ENCODE data around the gene PTPRC.

The PTPRC gene

DNA sequence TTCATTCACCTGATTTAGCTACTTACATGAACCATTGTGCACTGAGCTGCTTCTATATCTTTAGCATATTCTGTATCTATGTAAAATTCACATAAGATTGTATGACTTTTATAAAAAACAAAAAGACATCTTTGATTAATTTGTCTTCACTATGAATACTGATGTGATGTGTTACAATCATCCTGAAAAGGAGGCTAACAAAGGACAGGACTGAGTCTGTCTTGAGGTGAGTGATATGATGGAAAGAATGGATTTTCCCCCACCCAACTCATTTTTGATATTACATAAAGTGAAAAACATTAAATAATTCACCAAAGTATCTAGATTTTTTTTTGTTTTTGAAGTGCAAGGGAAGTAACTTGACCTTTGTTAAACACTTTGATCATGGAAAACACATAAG lies 9.8 kb downstream of the PTPRC start:
- DNase-seq = no peak

DNA sequence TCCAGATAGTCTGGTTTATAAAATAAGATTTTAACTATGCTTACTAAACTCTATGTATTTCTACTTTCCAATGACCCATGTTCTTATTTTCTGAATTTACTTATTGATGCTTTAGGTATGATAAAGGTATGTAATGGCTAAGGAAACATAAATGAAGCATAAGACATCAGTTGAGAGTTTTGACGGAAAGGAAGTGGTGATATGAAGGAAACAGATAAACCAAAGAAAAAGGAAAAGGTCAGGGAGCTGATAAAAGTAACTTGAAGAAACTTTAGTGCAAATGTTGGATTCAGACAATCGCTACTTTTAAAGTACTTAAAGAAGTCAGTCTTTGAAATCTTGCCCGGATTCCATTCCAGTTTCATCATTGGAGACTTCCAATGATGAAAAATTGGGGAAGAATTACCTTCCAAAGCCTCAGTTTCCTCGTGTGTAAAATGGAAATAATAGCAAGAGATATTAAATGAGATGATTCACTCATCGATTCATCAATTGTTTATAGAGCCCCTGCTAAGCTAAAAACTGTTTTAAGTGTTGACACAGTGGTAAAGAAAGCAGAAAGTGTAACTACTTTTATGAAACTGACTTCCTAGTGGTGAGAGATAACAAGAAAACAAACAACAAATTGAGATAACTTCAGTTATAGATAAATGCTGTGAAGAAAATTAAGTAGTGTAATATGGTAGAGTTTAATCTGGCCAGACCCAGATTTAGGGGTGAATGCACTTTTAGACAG lies 10.6 kb downstream of the PTPRC start:
- no peak for DNase-seq

DNA sequence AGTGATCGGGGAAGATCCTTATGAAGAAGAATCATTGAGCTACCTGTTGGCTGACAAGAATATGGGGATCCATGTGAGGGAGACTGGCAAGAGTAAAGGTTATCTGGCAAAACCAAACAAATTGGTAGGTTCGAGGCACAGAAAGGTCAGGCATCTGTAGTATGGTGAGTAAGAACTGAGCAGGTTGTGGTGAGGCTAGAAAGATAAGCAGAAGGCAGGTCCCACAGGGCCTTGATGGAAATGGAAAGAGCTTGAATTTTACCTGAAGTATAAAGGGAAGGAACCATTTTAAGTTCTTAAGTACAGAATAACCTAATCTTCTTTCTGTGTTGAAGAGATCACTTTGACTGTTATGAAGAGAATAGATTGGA lies 11.1 kb downstream of the PTPRC start:
- DNase-seq = no peak

DNA sequence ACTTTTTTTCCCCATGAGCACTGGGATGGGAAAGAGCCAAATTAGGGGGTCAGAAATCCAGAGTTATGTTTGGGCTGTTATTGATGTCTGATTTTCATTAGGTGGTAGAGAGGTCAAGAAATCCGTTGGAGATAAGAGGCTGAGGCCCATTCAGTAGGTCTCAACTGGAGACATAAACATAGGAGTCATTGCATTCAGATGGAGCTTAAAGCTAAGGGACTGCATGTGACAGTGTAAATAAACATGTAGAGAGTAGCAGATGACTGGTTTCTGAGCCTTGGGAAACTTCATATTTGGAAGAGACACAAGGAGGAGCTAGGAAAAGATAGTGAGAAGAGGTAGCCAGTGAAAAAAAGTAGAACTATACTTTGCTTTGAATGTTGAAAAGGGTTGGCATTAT lies 11.7 kb downstream of the PTPRC start:
- no peak for DNase-seq

DNA sequence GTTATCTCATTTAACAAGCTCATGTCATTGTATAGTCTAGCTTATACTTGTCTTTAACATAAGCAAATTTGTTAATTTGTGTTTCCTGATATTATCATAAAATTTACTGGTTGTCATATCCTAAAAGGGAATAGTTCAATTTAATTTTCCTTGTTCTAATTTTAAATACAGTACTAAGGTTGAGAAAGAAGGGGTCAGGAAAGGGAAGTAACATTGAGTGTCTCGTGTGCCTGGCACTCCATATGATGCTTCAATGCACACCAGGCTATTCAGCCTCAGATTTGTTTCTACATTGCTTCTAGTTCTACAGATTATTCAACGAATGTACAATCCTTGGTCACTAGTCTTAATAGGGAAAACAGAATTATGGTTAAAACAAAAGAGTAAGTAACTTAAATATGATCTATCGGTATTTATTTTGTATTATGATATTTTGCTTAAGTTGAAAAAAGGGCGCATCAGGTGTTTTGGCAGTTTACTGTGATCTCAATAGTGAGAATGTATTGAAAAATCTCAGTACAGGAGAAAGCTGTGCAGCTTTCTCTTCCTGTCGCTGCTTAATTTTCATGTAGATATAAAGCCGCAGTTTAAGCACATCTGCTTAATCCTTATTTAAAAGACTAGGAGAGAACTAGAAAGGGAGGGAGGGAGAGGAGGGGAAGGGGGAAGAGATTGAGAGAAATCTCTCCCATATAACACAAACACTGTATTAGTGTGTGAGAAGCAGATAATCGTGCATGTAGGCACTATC lies 13.0 kb downstream of the PTPRC start:
- DNase-seq = no peak

DNA sequence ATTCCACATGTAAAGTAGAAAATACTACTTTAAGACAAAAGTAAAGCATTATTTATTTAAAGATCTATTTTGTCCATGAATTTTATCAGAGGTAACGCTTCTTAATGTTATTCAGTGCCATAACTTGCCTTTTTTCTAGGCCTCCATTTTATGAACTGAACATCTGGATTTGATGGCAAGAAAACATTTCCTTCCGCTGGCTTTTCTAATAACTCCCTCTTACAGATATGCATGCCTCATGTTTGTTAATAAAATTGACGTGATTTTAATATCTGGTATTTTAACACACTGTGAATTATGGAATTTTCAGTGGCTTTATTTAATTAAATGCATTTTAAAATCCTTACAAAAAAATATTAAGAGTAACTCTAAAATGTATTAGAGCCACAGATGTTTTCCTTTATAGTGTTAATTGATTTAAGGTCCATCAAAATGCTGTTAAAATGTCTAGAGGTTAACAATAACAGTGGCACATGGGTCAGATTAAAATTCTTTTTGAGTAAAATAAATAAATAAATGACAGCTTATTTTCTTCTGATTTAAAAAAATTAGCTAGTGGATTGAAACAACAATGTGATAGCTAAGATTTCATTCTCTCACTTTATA lies 15.1 kb downstream of the PTPRC start:
- DNase-seq = no peak

DNA sequence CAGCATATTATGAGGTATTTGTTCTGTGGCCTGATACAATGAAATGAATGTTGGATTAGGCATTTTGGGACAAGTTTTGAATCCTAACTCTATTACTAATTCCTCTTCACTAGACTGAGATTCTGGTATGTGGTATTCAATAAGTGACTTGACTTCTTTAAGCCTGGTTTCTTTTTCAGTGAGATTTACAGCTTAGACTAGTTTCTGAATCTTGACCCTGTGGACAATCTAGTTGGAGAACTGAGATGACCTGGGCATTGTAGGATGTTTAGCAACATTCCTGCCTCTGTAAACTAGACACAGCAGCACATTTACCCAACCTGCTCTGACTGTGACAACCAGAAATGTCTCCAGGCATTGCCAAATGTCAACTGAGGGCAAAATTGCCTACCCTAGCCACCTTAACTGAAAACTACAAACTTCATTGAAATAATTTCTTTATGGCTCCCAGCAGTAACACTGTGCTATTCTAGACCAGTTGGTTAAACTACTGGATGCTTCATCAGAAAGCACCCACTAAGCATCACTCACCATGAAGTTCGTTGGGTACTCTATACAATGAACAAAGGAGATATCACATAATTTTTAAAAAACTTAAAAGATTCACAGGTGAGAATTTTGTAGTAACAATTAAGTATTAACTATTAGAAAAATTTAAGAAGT lies 16.8 kb downstream of the PTPRC start:
- no peak for DNase-seq

DNA sequence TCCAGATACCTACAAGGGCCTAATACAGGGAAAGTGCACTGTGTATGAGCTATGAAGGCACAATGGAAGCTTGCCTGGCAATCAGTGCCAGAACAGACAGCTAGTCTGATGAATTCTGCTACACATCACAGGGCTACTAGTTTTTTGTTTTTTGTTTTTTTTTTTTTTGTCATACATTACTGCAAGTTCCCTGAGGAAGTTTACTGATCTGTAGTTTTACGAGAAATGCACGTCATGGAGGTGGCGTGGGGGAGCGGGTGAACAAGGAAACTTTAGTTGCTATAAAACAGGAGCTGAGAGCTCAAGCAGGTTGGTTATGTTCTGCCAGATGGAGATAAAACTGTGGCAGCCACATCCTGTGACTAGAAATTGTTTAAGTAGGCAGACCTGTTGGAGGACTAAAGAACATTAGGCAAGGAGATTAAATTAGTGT lies 17.7 kb downstream of the PTPRC start:
- DNase-seq = peak; percentile 71

DNA sequence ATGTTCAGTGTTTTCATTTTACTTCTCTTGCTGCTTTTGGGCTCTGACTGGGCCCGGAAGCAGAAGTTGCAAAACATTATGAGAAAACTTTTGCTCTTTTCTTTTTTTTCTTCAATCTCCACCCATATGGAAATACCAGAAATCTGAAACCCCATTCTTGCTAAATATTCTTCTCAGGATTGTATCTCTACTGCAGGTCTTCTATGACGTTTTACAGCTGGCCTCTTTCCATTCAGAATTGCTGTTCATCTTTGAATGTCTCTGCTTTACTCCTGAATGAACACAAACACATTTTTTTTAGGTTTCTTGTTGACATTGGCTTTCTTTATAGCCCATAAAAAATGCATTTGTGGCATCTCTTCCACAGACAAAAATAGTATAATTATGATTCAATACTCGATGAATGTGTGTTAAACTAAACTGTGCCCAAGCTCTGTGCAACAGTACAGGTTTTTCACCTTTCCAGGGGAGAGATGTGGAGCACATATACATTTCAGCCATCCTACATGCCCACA lies 18.8 kb downstream of the PTPRC start:
- DNase-seq = no peak

DNA sequence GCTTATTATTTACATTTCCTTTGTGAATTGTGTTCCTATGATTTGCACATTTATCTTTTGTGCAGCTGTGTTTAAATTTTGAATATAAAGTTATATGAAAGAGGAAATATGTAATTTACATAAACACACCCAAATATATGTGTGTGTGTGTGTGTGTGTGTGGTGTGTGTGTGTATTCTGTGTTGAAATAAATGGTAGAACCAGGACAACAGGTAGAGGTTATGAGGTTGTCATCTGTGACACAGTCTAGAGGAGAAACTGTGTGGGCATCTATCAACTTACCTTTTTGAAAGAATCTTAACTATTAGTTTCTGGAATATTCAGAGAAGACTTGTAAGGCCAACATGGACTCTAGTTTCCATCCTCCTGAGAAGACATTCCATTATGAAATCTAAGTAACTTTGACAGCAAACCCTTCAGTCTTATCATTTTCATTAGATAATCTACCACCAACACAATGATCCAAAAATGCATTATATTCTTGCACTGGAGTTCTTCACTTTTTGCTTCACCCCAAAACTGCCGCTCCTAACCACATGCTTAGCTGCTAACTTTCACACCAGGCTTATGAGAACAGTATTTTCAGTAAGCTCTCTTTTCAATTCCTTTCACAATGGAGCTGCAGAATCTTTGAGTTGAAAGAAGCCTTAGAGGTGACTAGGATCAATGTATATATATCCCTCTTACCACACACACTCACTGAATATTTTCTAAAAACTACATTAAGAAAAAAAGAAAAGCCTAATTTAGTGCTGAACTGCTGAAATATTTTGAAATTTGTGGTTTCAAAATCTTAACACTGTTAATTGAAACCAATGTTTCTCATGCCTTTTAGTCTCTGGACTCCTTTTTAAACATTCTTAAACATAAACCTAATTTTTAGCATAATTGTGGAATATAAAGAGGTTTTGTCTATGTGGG lies 21.8 kb downstream of the PTPRC start:
- DNase-seq = no peak

DNA sequence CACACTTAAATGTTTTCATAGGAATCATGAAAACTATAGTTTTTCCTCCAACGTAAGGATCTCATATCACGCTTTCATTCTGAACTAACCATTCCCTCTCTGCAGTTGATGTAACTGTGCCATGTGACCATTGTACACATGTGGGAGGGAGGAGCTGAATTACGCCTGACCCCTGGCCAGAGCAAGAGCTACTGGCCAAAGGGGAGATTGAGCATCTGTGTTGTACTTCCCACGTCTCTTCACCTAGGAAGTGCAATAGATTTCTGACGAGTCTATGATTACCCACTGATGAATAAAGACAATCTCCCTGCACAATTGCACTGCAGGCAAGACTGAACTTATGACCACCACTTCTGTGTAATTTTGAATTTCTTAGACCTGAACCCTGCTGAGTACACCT lies 24.0 kb downstream of the PTPRC start:
- DNase-seq = no peak

DNA sequence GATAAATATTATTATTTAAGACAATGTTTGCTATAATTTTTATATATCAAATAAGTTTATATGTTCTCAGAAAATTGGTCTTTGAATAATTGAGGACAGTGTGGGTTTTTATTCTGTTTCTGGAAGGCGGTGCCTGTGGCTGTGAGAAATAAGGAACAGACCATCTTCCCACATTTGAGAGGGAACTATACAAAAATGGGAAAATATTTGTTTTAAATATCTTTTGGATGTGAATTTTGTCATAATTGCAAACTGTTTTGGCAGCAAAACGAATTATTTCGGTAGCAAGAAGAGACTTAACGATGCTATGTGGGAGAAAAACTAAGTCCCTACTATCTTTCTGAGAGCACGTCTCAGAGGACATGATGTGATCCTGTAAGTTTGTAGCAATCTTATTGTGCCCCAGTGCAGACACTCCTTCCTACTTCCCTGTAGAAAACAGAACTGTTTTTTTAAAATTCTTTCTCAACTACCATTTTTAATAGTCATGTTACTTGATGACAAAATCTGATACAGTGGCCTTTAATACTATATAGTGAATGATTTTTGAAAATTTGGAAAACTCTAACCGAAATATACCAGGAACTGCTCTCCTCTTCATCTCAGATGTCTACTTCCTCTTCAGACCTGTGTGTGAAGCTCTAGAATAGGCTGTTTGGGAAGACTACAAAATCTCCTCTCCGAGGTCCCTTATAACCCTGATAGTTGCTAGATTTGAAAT lies 25.4 kb downstream of the PTPRC start:
- no peak for DNase-seq

DNA sequence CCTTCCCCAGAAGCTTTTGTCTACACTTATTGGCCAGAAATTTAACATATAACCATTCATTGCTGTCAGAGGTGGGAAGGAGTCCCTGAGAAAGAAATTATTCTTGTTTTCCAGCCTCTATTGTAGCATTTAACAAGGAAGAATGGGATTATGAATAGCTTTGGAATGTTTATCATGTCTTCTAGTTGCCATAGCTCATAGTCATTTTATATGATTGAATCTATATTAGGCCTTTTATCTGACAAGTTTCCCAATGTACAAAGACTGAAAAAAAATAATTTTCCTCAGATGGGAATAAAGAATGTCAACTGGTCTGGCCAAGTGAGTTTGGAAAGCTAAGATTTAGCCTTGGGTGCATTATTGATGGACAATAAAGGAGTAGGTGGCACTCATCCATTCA lies 28.3 kb downstream of the PTPRC start:
- DNase-seq = no peak

DNA sequence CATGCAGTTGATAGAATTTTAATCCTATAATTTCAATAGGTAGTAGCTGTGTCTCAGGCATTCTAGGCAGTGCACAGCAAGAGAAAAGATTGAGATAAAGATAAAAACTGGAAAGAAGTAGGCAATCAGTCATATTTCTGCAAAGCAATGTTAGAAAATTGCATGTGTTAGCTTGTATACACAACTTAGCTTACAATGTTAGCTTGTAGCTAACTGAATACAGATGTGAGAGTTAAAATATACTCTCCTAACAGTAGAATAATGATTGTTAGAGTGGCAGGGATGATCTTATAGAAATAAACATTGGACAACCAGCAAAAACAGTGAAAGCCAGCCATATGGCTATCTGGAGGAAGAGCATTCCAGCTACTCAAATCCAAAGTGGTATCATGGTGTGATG lies 29.0 kb downstream of the PTPRC start:
- DNase-seq = no peak

DNA sequence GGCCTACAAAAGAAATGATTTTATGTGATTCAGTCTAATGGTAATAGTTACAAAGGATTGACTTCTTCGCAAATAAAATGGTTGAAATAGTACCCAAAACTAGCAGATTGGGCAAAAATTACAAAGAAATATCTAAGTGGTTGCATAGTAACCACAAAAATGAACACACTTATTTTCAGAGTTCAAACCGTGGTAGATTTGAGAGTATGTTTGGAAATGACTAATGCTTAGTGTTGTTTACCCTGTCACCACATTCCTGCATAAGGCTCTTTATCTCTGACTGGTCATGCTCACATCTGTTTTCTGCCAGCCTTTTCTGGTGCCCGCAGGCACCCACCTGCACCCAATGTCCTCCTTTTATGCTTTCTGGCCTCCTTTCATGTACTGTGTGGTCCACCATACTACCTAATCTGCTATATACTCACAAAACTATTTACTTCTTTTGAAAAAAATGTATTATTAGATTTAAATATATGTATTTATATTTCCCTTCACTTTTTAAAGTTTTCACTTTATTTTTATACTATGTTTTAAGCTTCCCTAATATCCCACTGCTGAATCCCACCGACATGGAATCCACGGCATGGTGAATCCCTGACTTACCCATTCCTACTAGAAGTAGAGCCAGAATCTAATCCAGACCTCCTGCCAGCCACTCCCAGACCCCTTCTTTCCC lies 30.3 kb downstream of the PTPRC start:
- no peak for DNase-seq

DNA sequence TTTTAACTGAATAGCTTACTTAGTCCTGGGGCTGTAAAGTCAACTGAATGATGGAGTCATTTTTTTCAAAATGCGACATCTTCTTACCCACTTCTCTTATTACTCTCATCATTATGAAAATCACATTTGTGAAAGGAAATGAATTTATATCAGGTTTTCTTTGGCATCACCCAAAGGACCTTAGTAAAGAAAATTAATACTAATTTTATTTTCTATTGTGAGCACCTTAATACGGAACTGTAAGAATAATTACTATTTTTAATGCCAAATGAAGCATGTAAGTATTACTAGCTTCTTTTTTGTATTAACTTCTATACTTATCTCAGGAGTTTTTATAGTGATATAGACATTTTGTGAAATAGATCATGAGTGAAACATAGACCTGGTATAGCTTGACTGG lies 30.9 kb downstream of the PTPRC start:
- no peak for DNase-seq

DNA sequence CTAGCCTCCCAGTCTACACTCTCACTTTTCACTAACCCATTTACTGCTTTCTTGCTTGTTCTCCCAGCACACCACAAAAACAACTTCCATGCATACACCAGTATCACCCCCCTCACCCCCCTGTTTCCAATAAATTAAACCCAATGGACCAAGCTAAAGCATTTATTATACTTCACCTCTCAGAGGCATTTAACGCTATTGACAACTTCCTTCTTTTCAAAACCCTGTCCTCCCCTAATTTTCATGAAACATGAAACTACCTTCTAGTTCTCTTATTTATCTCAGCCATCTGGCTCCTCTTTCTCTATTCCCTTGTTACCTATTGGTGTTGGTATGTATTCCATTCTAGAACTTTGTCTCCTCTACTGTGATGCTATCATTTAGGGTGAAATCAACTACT lies 32.3 kb downstream of the PTPRC start:
- no peak for DNase-seq

DNA sequence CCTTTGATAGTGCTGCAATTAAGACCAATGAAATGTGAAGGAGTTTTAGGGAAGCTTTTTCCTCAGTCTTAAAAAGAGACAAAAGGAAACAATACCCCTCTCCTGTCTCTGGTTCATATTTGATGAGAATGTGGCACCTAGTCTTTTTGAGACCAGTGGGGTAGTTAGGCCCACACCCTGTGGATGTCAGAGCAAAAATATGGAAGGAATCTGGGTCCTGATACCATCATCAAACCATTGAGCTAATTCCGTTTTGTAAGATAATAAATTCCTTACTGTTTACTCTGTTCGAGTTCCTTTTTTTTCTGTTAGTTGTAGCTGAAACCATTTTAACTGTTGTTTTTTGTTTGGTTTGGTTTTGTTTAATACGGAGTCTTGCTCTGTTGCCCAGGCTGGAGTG lies 33.3 kb downstream of the PTPRC start:
- no peak for DNase-seq

DNA sequence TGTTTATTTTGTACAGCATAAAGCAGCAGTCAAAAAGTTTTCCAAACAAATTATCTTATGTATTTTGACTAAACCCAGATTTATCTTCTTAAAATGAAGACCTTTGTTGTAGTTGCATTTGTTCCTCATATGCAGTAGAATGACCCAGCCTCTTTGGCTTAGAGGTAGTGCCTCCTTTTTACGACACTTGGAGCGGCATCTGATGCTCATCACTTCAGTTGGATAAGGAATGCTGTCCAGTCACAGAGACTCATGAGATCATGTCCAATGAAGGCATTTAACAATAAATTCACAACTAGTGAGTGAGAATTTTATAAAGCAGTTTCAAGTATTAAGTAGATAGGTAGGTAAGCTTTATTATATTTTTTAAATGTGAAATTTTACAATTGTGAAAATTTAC lies 35.2 kb downstream of the PTPRC start:
- no peak for DNase-seq

DNA sequence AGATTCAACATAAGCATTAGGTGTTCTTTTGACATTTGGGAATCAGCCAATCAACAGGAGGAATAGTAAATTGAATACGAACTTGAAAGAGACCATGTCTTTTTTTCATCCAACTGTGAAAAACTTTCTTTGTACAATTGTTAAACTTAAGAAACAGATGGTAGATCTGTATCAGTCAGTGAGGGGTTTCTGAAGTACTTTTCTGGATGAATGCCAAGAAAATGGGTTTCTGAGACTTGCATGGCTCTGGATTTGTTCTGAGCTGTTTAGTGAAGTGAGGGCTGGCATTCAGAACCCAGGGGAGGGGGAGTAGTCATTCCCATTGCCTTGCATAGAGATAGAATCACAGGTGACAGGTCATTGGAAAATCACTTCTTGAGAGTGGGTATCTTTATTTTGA lies 37.4 kb downstream of the PTPRC start:
- no peak for DNase-seq

DNA sequence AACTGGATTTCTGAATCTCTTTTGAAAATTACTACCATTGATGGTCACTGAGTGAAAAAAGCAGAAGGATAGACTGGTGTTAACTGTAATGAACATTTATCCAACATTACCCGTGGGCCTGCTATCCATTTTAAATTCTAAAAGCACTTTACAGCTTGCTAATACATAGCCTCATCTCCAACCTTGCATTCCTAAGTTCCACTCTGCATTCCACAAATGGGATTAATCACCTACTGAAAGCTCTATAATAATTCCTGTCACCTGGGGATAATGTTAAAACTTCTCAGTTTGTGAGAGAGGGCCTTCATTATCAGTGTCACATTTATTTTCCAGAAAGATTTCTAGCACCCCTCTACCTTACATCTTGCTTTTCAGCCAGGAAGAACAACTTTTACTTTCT lies 38.2 kb downstream of the PTPRC start:
- no peak for DNase-seq

Measured in activated CD4-positive, alpha-beta T cell treated with anti-CD3 and anti-CD28 coated beads for 1 hour (primary cell).